Measurements from ENCODE around the gene ATP5F1E. TPM values are rescaled to one million over a fixed set of nuclear protein-coding genes. Genes with fewer than 3 reads are reported as not detected.
"Not testable (repeated sequence)": the region's sequence is repeated elsewhere in the genome, so short reads cannot be mapped to it uniquely, and the experiment has no call there.

ATP5F1E gene
- total RNA-seq, 1 experiment from 2014 or later: 23.2 TPM

- no peak for DNase-seq (ENCODE audit: low read depth)
Measured at GRCh38 chr20:59020938-59021551, 11.1 kb downstream of the ATP5F1E start.

GRCh38 chr20:59019217-59019616 lies 12.9 kb downstream of the ATP5F1E start, which contains the start of gene TUBB1:
Gene TUBB1 (plus strand): TSS chr20:59019429. CDS start chr20:59019523, 94 bp downstream.
- DNase-seq (ENCODE audit: low read depth): no peak

GRCh38 chr20:59018817-59019216 lies 13.3 kb downstream of the ATP5F1E start:
- no peak for DNase-seq (ENCODE audit: low read depth)

- DNase-seq (ENCODE audit: low read depth): no peak
Measured at GRCh38 chr20:59017493-59018231, 14.5 kb downstream of the ATP5F1E start.

DNA sequence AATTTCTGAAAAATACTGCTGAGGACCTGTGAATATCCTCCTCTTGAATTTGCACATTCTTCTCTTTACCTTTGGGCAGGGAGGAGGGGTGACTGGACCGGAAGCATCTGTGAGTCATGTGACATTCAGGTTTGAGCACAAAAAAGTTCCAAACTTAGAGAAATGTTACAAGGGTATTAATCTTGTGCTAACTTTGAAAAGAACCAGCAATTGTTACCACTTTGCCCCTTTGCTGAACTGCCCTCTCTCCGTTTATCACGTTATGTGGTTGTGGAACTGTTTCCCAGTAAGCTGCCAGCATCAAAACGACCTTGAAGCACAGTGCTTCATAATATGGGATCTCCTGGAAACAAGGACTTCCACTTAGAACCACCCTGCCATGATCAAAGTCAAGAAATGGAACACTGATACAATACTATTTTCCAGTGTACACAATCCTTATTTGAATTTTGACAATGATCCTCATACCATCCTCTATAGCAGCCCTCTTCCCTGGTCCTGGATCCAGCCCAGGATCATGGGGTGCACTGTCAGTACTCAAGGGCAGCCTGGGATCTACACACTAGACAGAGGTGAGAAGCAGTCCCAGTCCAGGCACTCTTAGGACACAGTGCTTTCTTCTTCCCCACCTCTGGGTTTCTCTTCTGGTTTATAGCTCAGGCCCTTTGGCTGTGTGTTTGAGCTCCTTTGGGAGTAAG lies 15.2 kb downstream of the ATP5F1E start:
- no peak for DNase-seq (ENCODE audit: low read depth)

GRCh38 chr20:59015812-59016711 lies 16.1 kb downstream of the ATP5F1E start:
- DNase-seq (ENCODE audit: low read depth): no peak

DNA sequence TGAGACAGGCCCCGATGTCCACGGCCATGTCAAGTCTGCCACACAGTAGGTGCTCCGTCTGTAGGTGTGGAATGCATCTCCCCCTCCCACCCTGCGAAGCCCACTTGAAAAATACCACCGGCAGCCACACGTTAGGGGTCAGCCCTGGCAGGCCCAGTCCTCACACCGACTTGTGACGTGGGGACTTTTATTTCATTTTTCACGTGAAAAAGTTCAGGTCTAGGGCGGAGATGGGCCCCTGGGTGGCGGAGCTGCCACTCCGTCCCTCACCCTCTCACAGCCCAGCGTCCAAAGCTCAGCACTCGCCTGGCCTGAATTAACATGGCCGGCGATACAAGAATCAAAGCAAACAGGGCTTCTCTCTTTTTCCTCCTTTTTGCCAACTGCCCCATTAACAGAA lies 16.7 kb downstream of the ATP5F1E start:
- no peak for DNase-seq (ENCODE audit: low read depth)

GRCh38 chr20:59014680-59015389 lies 17.3 kb downstream of the ATP5F1E start:
- no peak for DNase-seq (ENCODE audit: low read depth)

GRCh38 chr20:59013959-59014608 lies 18.1 kb downstream of the ATP5F1E start:
- DNase-seq (ENCODE audit: low read depth): no peak

DNA sequence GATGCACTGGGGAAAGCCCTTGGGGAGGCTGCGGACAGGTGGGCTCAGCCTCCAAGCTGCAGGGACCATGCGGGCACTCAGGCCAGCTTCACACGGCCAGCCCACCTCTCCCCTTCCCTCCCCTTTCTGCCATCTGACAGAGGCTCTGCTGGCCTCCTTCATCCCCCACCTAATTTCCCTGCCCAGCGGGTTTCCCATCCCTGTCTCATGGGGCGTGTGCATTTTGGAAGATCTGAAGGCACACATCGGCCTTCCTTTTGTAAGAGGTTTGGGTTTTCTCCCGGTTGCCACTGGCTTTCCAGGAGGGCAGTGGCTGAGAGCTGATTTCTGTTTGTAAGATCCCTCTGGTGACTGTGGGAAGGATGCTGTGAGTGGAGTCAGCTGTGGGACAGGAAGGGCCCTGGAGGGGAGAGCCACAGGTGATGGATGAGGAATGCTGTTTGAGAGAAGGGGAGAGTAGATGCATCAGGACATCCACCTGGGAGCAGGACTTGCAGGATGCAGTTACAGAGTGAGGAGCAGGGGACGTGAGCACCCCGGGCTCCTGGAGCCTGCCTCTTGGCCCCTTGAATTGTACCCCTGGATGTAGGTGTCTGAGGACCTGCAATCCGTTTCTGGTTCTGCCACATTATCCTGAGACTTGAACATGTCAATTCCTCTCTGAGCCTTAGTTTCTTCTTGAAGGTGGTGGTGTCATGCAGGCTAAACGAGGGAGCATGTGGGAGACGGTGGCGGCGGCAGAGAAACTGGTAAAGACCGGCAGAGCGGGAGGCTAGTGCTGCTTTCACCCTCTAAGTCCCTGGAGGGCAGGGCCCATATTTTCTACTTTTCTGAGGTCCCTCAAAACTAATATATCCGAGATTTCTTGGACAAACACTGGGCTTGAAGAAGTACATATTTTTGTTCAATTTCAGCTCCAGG lies 18.8 kb downstream of the ATP5F1E start:
- DNase-seq (ENCODE audit: low read depth): no peak

DNA sequence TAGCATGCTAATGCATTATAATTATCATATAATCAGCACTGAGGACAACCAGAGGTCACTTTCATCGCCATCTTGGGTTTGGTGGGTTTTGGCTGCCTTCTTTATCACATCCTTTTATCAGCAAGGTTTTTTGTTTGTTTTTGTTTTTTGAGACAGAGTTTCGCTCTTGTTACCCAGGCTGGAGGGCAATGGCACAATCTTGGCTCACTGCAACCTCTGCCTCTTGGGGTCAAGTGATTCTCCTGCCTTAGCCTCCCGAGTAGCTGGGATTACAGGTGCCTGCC lies 20.3 kb downstream of the ATP5F1E start:
- not testable (repeated sequence) for DNase-seq (ENCODE audit: low read depth)

DNA sequence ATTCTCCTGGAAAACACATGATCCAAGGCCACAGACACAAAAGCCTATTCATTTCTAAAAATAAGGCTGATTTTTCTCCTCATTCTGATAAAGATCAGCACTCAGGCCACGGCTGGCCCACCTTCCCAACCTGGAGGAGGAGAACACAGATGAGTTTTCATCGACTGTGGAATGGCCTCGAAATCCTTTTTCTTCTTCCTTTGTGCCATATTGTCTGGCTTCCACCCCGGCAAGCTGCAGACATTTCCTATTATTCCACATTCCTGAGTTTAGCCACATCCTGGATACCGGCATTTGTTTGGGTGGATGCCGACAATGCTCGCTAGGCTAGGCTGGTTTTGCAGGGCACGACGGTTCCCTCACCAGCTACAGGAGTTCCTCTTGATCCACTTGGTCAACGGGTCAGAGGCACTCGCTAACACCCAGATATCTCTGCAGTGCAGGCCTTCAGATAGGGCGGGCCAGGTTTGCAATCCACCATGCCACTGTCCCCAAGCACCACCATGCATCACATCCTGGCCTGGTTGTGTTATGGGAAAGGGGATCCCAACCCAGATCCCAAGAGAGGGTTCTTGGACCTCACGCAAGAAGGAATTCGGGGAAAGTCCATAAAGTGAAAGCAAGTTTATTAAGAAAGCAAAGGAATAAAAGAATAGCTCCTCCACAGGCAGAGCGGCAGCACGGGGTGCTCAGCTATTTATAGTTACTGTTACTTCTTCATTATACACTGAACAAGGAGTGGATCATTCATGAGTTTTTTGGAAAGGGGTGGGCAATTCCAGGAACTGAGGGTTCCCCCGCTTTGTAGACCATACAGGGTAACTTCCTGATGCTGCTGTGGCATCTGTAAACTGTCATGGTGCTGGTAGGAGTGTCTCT lies 20.9 kb downstream of the ATP5F1E start:
- DNase-seq (ENCODE audit: low read depth): peak; percentile 90

DNA sequence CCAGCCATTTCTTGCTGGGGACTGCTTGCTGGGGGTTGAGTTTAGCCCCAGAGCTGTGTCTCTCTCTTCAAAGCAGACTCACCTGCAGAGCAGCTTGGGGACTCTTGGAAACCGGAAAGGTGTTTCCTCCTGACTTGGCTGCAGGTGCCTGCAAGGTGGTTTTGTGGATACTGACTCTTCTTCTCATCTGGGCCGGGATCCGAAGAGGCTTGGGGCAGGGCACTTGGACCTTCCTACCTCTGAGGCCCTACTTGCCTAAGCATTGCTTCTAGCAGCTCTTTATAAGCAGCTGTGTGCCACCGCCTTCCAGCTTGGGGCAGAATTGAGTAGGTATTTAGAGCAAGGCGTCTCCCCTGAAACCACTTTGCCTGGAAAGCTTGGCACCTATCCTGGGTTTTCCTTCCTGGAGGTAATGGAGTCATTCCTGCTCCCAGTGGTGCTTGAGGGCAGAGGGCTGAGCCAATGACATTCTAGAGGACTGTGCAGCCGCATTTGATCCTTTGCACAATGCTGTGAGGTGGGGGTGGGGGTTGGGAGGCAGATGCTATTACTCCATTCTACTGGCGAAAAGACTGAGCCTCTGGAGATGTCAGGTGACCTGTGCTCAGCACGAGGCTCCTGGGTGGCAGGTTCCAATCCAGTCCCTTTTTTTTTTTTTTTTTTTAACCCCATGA lies 21.7 kb downstream of the ATP5F1E start:
- no peak for DNase-seq (ENCODE audit: low read depth)

GRCh38 chr20:59008715-59009336 lies 23.3 kb downstream of the ATP5F1E start:
- DNase-seq (ENCODE audit: low read depth): no peak

DNA sequence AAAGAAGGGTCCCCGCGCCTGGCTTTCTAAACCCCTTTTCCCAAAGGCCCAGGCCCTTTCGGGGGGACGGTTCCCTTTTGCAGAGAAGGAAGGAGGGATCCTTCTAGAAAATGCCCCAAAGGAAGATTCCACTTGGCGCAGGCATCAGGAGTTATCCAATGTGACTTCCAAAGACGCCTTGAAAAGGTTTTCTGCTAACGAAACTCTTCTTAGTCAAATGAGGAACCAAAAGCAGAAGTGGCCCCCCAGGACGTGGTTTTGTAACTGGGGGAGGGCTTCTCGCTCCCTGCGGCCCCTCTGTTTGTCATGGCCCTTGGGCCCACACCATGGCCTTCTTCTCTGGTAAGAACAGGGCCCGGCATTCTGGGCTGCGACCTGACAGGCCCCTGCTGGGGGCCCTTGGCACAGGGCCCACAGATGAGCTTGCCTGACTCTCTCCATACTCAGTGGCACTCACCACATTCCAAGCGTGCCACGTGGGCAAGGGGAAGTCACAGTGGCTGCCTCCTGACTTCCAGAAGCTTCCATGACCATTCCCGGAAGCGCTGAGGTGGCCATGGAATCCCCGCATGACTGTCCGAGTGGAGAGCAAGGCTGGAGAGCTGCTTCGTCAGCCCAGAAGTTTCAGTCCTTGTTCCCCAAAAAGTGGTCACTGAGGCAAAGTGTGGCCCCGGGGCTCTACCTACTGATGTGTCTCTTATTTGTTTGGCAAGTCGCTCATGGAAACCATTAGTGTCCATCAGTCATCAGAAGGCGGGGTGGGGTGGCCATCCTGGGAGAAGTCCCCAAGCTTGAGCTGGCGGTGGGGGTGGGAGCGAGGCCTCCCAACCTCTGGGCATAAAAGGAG lies 24.2 kb downstream of the ATP5F1E start:
- no peak for DNase-seq (ENCODE audit: low read depth)

GRCh38 chr20:59006864-59007664 lies 25.1 kb downstream of the ATP5F1E start, which contains the start of gene CTSZ:
Gene CTSZ (minus strand): TSS chr20:59007254. CDS start chr20:59007128, 126 bp downstream.
- peak; percentile 26 for DNase-seq (ENCODE audit: low read depth)
